ENCODE measurements around the gene SFTPB.

DNA sequence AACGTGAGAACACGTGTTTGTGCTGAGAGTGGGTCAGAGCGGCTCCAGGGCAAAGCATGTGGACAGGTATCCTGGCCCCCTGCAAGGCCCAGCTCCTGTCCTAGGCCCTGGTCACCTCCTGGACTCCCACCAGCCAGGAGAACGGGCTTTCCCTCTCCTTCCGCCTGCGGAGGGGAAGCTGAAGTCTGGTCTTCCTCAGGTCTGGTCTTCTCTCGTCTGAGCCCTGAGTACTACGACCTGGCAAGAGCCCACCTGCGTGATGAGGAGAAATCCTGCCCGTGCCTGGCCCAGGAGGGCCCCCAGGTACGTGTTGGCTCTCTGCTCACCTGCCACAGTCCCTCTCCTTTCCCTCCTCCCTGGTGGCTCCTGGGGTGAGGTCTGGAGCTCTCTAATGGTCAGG lies 27.1 kb upstream of the SFTPB start:
- TF ChIP-seq, protein P1, sequence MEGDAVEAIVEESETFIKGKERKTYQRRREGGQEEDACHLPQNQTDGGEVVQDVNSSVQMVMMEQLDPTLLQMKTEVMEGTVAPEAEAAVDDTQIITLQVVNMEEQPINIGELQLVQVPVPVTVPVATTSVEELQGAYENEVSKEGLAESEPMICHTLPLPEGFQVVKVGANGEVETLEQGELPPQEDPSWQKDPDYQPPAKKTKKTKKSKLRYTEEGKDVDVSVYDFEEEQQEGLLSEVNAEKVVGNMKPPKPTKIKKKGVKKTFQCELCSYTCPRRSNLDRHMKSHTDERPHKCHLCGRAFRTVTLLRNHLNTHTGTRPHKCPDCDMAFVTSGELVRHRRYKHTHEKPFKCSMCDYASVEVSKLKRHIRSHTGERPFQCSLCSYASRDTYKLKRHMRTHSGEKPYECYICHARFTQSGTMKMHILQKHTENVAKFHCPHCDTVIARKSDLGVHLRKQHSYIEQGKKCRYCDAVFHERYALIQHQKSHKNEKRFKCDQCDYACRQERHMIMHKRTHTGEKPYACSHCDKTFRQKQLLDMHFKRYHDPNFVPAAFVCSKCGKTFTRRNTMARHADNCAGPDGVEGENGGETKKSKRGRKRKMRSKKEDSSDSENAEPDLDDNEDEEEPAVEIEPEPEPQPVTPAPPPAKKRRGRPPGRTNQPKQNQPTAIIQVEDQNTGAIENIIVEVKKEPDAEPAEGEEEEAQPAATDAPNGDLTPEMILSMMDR (IDR thresholded peaks at IDR 0.05 in 4 of 5, conservative IDR thresholded peaks at IDR 0.05 in 1 of 5) = no peak
- no peak for TF ChIP-seq POLR2A (IDR thresholded peaks at IDR 0.05)
